Measurements from ENCODE around the gene ATOH7.

DNA sequence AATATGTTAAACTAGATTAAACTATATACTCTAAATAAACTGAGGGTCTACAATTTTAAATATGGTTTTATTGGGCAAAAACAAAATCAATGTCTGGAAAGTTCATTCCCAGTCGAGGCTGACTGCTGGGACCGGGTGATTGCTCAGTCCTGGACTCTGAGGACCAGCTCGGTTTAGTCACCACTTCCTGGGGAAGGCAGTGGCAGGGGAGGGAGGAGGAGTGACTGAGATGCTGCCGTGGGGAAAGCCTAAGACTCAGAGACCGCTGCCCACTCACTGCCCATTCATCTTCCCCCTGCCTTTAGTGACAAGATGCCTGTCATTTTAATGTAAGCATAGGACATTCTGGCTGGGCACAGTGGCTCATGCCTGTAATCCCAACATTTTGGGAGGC, 29.0 kb downstream of the ATOH7 start:
- no peak for TF ChIP-seq EZH2 (IDR thresholded peaks at IDR 0.05; ENCODE audit: low read depth)
- TF ChIP-seq, protein P1, sequence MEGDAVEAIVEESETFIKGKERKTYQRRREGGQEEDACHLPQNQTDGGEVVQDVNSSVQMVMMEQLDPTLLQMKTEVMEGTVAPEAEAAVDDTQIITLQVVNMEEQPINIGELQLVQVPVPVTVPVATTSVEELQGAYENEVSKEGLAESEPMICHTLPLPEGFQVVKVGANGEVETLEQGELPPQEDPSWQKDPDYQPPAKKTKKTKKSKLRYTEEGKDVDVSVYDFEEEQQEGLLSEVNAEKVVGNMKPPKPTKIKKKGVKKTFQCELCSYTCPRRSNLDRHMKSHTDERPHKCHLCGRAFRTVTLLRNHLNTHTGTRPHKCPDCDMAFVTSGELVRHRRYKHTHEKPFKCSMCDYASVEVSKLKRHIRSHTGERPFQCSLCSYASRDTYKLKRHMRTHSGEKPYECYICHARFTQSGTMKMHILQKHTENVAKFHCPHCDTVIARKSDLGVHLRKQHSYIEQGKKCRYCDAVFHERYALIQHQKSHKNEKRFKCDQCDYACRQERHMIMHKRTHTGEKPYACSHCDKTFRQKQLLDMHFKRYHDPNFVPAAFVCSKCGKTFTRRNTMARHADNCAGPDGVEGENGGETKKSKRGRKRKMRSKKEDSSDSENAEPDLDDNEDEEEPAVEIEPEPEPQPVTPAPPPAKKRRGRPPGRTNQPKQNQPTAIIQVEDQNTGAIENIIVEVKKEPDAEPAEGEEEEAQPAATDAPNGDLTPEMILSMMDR (conservative IDR thresholded peaks at IDR 0.05): no peak

Data from PC-9 (cell line).